SK-N-DZ (cell line): ENCODE results near the gene BANP.
"Not testable (repeated sequence)": the region's sequence is repeated elsewhere in the genome, so short reads cannot be mapped to it uniquely, and the experiment has no call there.

ENCODE experiments used
- DNase-seq: peaks from one replicate; pipeline ENCODE4 v3.0.0-alpha.2; 2015; ENCODE audit warnings: low spot score

The BANP gene

GRCh38 chr16:87966064-87966645 lies 14.9 kb downstream of the BANP start:
- peak; percentile 85 for DNase-seq

- no peak for DNase-seq
Observed at GRCh38 chr16:87966685-87967185, 15.5 kb downstream of the BANP start.

- no peak for DNase-seq
Observed at GRCh38 chr16:87968541-87968940, 17.3 kb downstream of the BANP start.

GRCh38 chr16:87970186-87970585 lies 19.0 kb downstream of the BANP start:
- DNase-seq, result no peak

- no peak for DNase-seq
Observed at GRCh38 chr16:87971933-87972332, 20.7 kb downstream of the BANP start.

- no peak for DNase-seq
Observed at GRCh38 chr16:87973717-87974116, 22.5 kb downstream of the BANP start.

- no peak for DNase-seq
Observed at GRCh38 chr16:87974178-87974577, 22.9 kb downstream of the BANP start.

- no peak for DNase-seq
Observed at GRCh38 chr16:87976665-87977064, 25.4 kb downstream of the BANP start.

- no peak for DNase-seq
Observed at GRCh38 chr16:87978127-87978526, 26.9 kb downstream of the BANP start.

- no peak for DNase-seq
Observed at GRCh38 chr16:87979352-87979751, 28.1 kb downstream of the BANP start.

- DNase-seq, result not testable (repeated sequence)
Observed at GRCh38 chr16:87979911-87980630, 28.8 kb downstream of the BANP start.

- not testable (repeated sequence) for DNase-seq
Observed at GRCh38 chr16:87981376-87981775, 30.1 kb downstream of the BANP start.

GRCh38 chr16:87982581-87983041 lies 31.4 kb downstream of the BANP start:
- no peak for DNase-seq

GRCh38 chr16:87983072-87983736 lies 32.0 kb downstream of the BANP start:
- not testable (repeated sequence) for DNase-seq

- not testable (repeated sequence) for DNase-seq
Observed at GRCh38 chr16:87983737-87984097, 32.5 kb downstream of the BANP start.

- not testable (repeated sequence) for DNase-seq
Observed at GRCh38 chr16:87984180-87984579, 32.9 kb downstream of the BANP start.

GRCh38 chr16:87984632-87985267 lies 33.5 kb downstream of the BANP start:
- DNase-seq, result no peak

- DNase-seq, result not testable (repeated sequence)
Observed at GRCh38 chr16:87985493-87985892, 34.3 kb downstream of the BANP start.

- not testable (repeated sequence) for DNase-seq
Observed at GRCh38 chr16:87986361-87986849, 35.2 kb downstream of the BANP start.

GRCh38 chr16:87988596-87988995 lies 37.4 kb downstream of the BANP start:
- DNase-seq, result not testable (repeated sequence)

- not testable (repeated sequence) for DNase-seq
Observed at GRCh38 chr16:87990254-87990653, 39.0 kb downstream of the BANP start.

- DNase-seq, result not testable (repeated sequence)
Observed at GRCh38 chr16:87992142-87992541, 40.9 kb downstream of the BANP start.
